K562 (cell line): ENCODE results near the gene OGDH. TPM values are rescaled to one million over a fixed set of nuclear protein-coding genes. Genes with fewer than 3 reads are reported as not detected.
A peak's percentile ranks its signal among the peaks of the same experiment; 100 is the strongest.

Source experiments
- CTBP1 ChIP-seq: fragments of 450-650 bp; IDR thresholded peaks from 2 replicates; pipeline ENCODE4 v1.6.1; 2016; ENCODE audit warnings: borderline replicate concordance
- YY1 ChIP-seq, 3 experiments: IDR thresholded peaks; 2 replicates each; pipeline ENCODE4 v1.6.1; 2011; ENCODE audit warnings: low read length in 2 of 3, mild to moderate bottlenecking in 2 of 3, moderate library complexity in 2 of 3, borderline replicate concordance in 1 of 3, control low read depth in 1 of 3, low read depth in 1 of 3; ENCODE audit not compliant: insufficient read depth in 3 of 3, insufficient replicate concordance in 2 of 3, control insufficient read depth in 1 of 3, insufficient read length in 1 of 3; ENCODE audit errors: extremely low read depth in 1 of 3
- polyA plus RNA-seq, 8 experiments: library from polyadenylated mRNA; depleted of rRNA in 4 of 8; stranded (reverse) in 5 of 8; unstranded in 3 of 8; fragments of >200 nt; fragmentation: Nextera tagmentation in 2 of 8; fragmentation: Illumina TruSeq in 1 of 8; extraction: Ambion mirVana in 2 of 8; extraction: Trizol in 1 of 8; gene quantifications; 2 replicates each; pipeline versions ENCODE4 v1.2.1 to v1.2.3, GENCODE V29; 2011 to 2014; ENCODE audit warnings: inconsistent platforms in 1 of 8, missing spikeins in 1 of 8
- total RNA-seq, 7 experiments: library from RNA; depleted of rRNA in 6 of 7; stranded (reverse); fragments of >200 nt in 6 of 7; fragmentation: Illumina TruSeq in 2 of 7; extraction: Trizol in 2 of 7; gene quantifications; 2 replicates each; pipeline versions ENCODE4 v1.2.1 to v1.2.3, GENCODE V29; 2011 to 2021; ENCODE audit warnings: low replicate concordance in 1 of 7
- TF ChIP-seq, protein P1 (sequence below): sonication (generic); formaldehyde crosslinking; IDR thresholded peaks from 2 replicates; pipeline ENCODE4 v1.8.0; 2022; ENCODE audit warnings: missing genetic modification reagents, mild to moderate bottlenecking, borderline replicate concordance
- TF ChIP-seq, protein P2 (sequence below): sonication (generic); formaldehyde crosslinking; IDR thresholded peaks from 2 replicates; pipeline ENCODE4 v1.4.0; 2020; ENCODE audit warnings: mild to moderate bottlenecking, missing genetic modification reagents

Gene OGDH
- total and polyA plus RNA-seq, 9 of the 15 experiments (the other 6 are each of a cell fraction or from before 2014, with no cell fraction given), result 3.1 to 80.3 (median 23.5) TPM

DNA sequence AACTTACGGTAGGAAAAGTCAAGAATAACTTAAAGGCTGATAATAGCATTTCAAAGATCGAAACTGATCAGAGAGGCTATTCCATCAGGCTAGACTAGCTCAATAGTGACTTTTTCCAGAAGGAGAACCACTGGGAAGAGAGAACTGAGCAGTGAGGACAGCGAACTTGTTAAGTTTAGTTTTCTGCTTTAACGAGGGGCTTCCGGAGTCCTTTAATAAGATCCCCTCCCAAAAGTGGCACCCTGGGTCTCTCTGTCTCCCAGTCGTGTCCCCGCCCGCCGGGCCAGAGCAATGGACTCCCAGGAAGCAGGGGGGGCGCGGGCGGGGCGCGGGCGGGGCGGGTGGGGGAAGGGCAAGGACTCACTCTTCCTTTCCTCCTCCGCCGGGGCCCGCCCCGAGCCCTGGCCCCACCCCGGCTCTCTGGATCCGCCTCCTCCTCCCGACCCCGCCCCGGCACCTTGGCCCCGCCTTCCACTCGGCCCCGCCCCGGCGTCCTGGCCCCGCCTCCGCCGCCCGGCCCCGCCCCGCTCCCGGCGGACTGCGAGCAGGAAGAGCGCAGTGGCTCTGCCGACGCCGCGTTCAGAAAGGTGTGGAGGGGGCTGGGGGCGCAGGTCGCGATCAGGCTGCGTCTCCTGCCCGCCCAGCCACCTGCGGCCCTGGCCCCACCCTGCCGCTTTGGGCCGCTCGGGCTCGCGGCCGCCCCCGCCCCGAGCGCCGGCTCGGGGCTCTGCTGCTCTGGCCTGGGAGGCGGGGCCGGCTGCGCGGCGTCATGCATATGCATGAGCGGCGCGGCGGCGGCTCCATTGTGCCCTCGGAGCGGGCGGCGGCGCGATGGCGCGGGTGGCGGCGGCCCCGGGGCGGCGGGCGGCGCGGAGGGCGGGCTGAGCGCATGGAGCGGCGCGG is 141.9 kb downstream of the OGDH start, which contains the start of gene ZMIZ2 (continued):
- peak; percentile 56 for TF ChIP-seq CTBP1
- TF ChIP-seq, protein P1, sequence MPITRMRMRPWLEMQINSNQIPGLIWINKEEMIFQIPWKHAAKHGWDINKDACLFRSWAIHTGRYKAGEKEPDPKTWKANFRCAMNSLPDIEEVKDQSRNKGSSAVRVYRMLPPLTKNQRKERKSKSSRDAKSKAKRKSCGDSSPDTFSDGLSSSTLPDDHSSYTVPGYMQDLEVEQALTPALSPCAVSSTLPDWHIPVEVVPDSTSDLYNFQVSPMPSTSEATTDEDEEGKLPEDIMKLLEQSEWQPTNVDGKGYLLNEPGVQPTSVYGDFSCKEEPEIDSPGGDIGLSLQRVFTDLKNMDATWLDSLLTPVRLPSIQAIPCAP, result no peak
- TF ChIP-seq, protein P2, sequence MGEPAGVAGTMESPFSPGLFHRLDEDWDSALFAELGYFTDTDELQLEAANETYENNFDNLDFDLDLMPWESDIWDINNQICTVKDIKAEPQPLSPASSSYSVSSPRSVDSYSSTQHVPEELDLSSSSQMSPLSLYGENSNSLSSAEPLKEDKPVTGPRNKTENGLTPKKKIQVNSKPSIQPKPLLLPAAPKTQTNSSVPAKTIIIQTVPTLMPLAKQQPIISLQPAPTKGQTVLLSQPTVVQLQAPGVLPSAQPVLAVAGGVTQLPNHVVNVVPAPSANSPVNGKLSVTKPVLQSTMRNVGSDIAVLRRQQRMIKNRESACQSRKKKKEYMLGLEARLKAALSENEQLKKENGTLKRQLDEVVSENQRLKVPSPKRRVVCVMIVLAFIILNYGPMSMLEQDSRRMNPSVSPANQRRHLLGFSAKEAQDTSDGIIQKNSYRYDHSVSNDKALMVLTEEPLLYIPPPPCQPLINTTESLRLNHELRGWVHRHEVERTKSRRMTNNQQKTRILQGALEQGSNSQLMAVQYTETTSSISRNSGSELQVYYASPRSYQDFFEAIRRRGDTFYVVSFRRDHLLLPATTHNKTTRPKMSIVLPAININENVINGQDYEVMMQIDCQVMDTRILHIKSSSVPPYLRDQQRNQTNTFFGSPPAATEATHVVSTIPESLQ (CRISPR knock-in tag), result no peak
- peak; percentile 22 to 80 (median 72) for TF ChIP-seq YY1 (IDR thresholded peaks at IDR 0.05; ENCODE audit: borderline replicate concordance in 1 of 3, control insufficient read depth in 1 of 3, extremely low read depth in 1 of 3, insufficient read depth in 3 of 3, insufficient read length in 1 of 3, insufficient replicate concordance in 2 of 3, low read depth in 1 of 3, low read length in 2 of 3)
